HG03095 (cell line): Measurements from ENCODE around the gene CLDN22.

Experiments used
- ATAC-seq: cut with Tn5 transposase; IDR thresholded peaks from one replicate; pipeline ENCODE4 v1.9.1; 2021; ENCODE audit warnings: moderate library complexity; ENCODE audit not compliant: unreplicated experiment

CLDN22 gene

GRCh38 chr4:183285886-183286285 lies 34.2 kb downstream of the CLDN22 start:
- no peak for ATAC-seq

GRCh38 chr4:183284965-183285364 lies 35.1 kb downstream of the CLDN22 start:
- ATAC-seq, result no peak

- no peak for ATAC-seq
Observed at GRCh38 chr4:183284258-183284785, 35.8 kb downstream of the CLDN22 start.

- ATAC-seq, result no peak
Observed at GRCh38 chr4:183276106-183276505, 44.0 kb downstream of the CLDN22 start.

- no peak for ATAC-seq
Observed at GRCh38 chr4:183272384-183272783, 47.7 kb downstream of the CLDN22 start.

- no peak for ATAC-seq
Observed at GRCh38 chr4:183268556-183268955, 51.5 kb downstream of the CLDN22 start.
